Esophagus squamous epithelium (tissue), 4 donors: ENCODE measurements around the gene RFX8.

ENCODE experiments used
- CTCF ChIP-seq, 6 experiments: fragments of 450-650 bp in 4 of 6; fragments of 200-600 bp in 2 of 6; sonication (generic) in 2 of 6; IDR thresholded peaks; one replicate each; pipeline ENCODE4 v1.5.1; 2016 to 2019; ENCODE audit warnings: antibody characterized with exemption in 6 of 6, mild to moderate bottlenecking in 4 of 6, moderate library complexity in 4 of 6
- POLR2A ChIP-seq, 4 donors: fragments of 450-650 bp; IDR thresholded peaks; one replicate each; pipeline ENCODE4 v1.6.1; 2017; ENCODE audit warnings: antibody characterized with exemption in 4 of 4, mild to moderate bottlenecking in 4 of 4, moderate library complexity in 3 of 4

DNA sequence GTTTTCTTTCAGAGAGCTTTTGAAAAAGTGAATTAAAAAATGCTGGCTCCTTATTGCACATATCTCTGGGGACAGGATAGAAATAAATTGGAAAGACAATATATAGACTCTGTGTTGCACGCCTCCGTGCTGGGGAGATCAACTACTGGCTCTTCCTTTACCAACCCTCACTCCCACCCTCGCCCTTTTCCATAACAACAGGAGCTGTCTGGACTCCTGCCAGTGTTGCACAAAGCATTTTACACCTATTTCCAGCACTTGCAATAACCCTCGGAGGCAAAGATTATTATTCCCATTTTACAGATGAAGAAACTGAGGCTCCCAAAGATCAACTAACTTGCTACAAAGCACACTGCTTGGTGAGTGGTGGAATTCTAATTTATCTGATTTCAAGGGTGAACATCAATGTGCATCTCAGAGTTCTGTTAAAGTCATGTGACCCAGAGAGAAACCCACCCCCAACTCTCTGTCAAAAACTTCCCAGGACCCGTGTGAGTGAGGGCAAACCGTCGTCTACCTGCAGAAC lies 91.8 kb downstream of the RFX8 start:
- TF ChIP-seq CTCF (IDR thresholded peaks at IDR 0.05) (no peak), POLR2A (IDR thresholded peaks at IDR 0.05) (no peak)
